Fibroblast of lung (primary cell): ENCODE measurements around the gene MSH6. TPM values are rescaled to one million over a fixed set of nuclear protein-coding genes. Genes with fewer than 3 reads are reported as not detected.

Experiments used
- DNase-seq, 2 donors: peaks; one replicate each; pipeline versions ENCODE4 v3.0.0 to v3.0.0-alpha.2; 2010; ENCODE audit warnings: low read depth in 2 of 2
- H2AFZ ChIP-seq: 2 replicates; pipeline ENCODE4 v1.5.1; 2012; ENCODE audit warnings: low read length, control low read depth, inconsistent platforms
- H3K27ac ChIP-seq: 2 replicates; pipeline ENCODE4 v1.5.1; 2011; ENCODE audit warnings: low read length, control low read depth; ENCODE audit not compliant: insufficient read depth
- H3K27me3 ChIP-seq: 2 replicates; pipeline ENCODE4 v1.5.1; 2011; ENCODE audit warnings: mild to moderate bottlenecking, low read length; ENCODE audit not compliant: control insufficient read depth, insufficient read depth
- H3K36me3 ChIP-seq: 2 replicates; pipeline ENCODE4 v1.5.1; 2011; ENCODE audit warnings: low read length; ENCODE audit not compliant: control insufficient read depth, insufficient read depth
- H3K4me1 ChIP-seq: 2 replicates; pipeline ENCODE4 v1.5.1; 2011; ENCODE audit warnings: low read length; ENCODE audit not compliant: control insufficient read depth, insufficient read depth; ENCODE audit errors: extremely low read depth
- H3K4me2 ChIP-seq: 2 replicates; pipeline ENCODE4 v1.5.1; 2011; ENCODE audit warnings: low read length, control low read depth; ENCODE audit not compliant: insufficient read depth; ENCODE audit errors: extremely low read depth
- H3K4me3 ChIP-seq, 4 experiments: fragments of 200-600 bp in 1 of 4; sonication (generic) in 1 of 4; replicated peaks in 1 of 4; 2 replicates each; pipeline ENCODE4 v1.5.1; 2011 to 2016; ENCODE audit warnings: low read length in 4 of 4, low read depth in 3 of 4, mild to moderate bottlenecking in 3 of 4, control low read depth in 2 of 4, inconsistent platforms in 1 of 4, mixed read lengths in 1 of 4; ENCODE audit not compliant: insufficient read depth in 1 of 4; ENCODE audit errors: control extremely low read depth in 1 of 4
- H3K79me2 ChIP-seq: 2 replicates; pipeline ENCODE4 v1.5.1; 2012; ENCODE audit warnings: mild to moderate bottlenecking, low read length, inconsistent platforms; ENCODE audit not compliant: control insufficient read depth, insufficient read depth
- H3K9ac ChIP-seq: 2 replicates; pipeline ENCODE4 v1.5.1; 2011; ENCODE audit warnings: mild to moderate bottlenecking, low read length, control low read depth; ENCODE audit not compliant: insufficient read depth
- H3K9me3 ChIP-seq: 2 replicates; pipeline ENCODE4 v1.5.1; 2012; ENCODE audit warnings: low read depth, low read length; ENCODE audit not compliant: control insufficient read depth, insufficient read depth
- H4K20me1 ChIP-seq: 2 replicates; pipeline ENCODE4 v1.5.1; 2011; ENCODE audit warnings: low read length; ENCODE audit not compliant: control insufficient read depth, insufficient read depth; ENCODE audit errors: extremely low read depth
- CTCF ChIP-seq, 2 donors: IDR thresholded peaks in 1 of 2; conservative IDR thresholded peaks in 1 of 2; 1 replicate in 1 of 2; 2 replicates in 1 of 2; pipeline ENCODE4 v1.5.1; 2011 to 2012; ENCODE audit warnings: low read length in 2 of 2, control low read depth in 1 of 2, inconsistent platforms in 1 of 2, low read depth in 1 of 2, mild to moderate bottlenecking in 1 of 2
- EZH2 ChIP-seq: IDR thresholded peaks from 2 replicates; pipeline ENCODE4 v1.5.1; 2012; ENCODE audit warnings: low read length, control low read depth, mild to moderate bottlenecking; ENCODE audit errors: missing control alignments
- polyA plus RNA-seq, 2 donors: library from polyadenylated mRNA; depleted of rRNA in 1 of 2; stranded (reverse) in 1 of 2; unstranded in 1 of 2; fragments of >200 nt; gene quantifications; 2 replicates each; pipeline ENCODE4 v1.2.1, GENCODE V29; 2011 to 2012; ENCODE audit warnings: missing spikeins in 1 of 2
- total RNA-seq: library from RNA; depleted of rRNA; stranded (reverse); fragments of >200 nt; gene quantifications from 2 replicates; pipeline ENCODE4 v1.2.1, GENCODE V29; 2014

MSH6 gene
- total and polyA plus RNA-seq, 2 donors (not counting 1 experiment from before 2014, with no cell fraction given) = 29.4 to 37.9 TPM

GRCh38 chr2:47811668-47812067 lies 28.7 kb downstream of the MSH6 start:
- H3K36me3 ChIP-seq = peaks cover 6% of the 10 kb centered on the region
- no peak overlapping the region for H3K27ac ChIP-seq
- H4K20me1 ChIP-seq = no peaks in the 10 kb centered on the region
- H3K79me2 ChIP-seq = no peaks in the 10 kb centered on the region
- H3K4me2 ChIP-seq = no peak overlapping the region
- peaks cover 6% of the 10 kb centered on the region for H3K4me1 ChIP-seq
- H3K4me3 ChIP-seq = no peak overlapping the region
- H3K9me3 ChIP-seq = no peaks in the 10 kb centered on the region
- no peak overlapping the region for H2AFZ ChIP-seq
- no peak for DNase-seq
- TF ChIP-seq EZH2 (no peak), CTCF (conservative IDR thresholded peaks at IDR 0.05 in 1 of 2, IDR thresholded peaks at IDR 0.05 in 1 of 2; ENCODE audit: low read depth in 1 of 2, low read length in 2 of 2) (no peak)
- no peaks in the 10 kb centered on the region for H3K27me3 ChIP-seq
- no peak overlapping the region for H3K9ac ChIP-seq

GRCh38 chr2:47815764-47816163 lies 32.8 kb downstream of the MSH6 start:
- H3K36me3 ChIP-seq = no peaks in the 10 kb centered on the region
- no peak overlapping the region for H3K9ac ChIP-seq
- H3K27ac ChIP-seq = no peak overlapping the region
- H3K4me1 ChIP-seq = peaks cover 4% of the 10 kb centered on the region
- no peak overlapping the region for H2AFZ ChIP-seq
- no peaks in the 10 kb centered on the region for H3K9me3 ChIP-seq
- DNase-seq = no peak
- H3K79me2 ChIP-seq = no peaks in the 10 kb centered on the region
- H4K20me1 ChIP-seq = no peaks in the 10 kb centered on the region
- TF ChIP-seq EZH2 = no peak
- TF ChIP-seq CTCF (conservative IDR thresholded peaks at IDR 0.05 in 1 of 2, IDR thresholded peaks at IDR 0.05 in 1 of 2; ENCODE audit: low read depth in 1 of 2, low read length in 2 of 2) = no peak
- no peak overlapping the region for H3K4me2 ChIP-seq
- H3K27me3 ChIP-seq = no peaks in the 10 kb centered on the region
- H3K4me3 ChIP-seq = no peak overlapping the region

- no peak overlapping the region for H3K9ac ChIP-seq
- no peak overlapping the region for H3K4me3 ChIP-seq
- no peak for TF ChIP-seq CTCF (conservative IDR thresholded peaks at IDR 0.05 in 1 of 2, IDR thresholded peaks at IDR 0.05 in 1 of 2; ENCODE audit: low read depth in 1 of 2, low read length in 2 of 2)
- no peak for TF ChIP-seq EZH2
- DNase-seq = no peak
- peaks cover 4% of the 10 kb centered on the region for H3K4me1 ChIP-seq
- H3K27me3 ChIP-seq = no peaks in the 10 kb centered on the region
- peaks cover 3% of the 10 kb centered on the region for H3K36me3 ChIP-seq
- no peak overlapping the region for H2AFZ ChIP-seq
- no peaks in the 10 kb centered on the region for H4K20me1 ChIP-seq
- H3K27ac ChIP-seq = no peak overlapping the region
- H3K9me3 ChIP-seq = no peaks in the 10 kb centered on the region
- H3K4me2 ChIP-seq = no peak overlapping the region
- H3K79me2 ChIP-seq = no peaks in the 10 kb centered on the region
Measured at GRCh38 chr2:47818777-47819176, 35.8 kb downstream of the MSH6 start.
